GM19025 (cell line): ENCODE data around the gene MYOF.
"Not testable (repeated sequence)": the region's sequence is repeated elsewhere in the genome, so short reads cannot be mapped to it uniquely, and the experiment has no call there.

ENCODE experiments used
- ATAC-seq: cut with Tn5 transposase; IDR thresholded peaks from one replicate; pipeline ENCODE4 v1.9.1; 2021; ENCODE audit warnings: mild to moderate bottlenecking, low read depth, moderate library complexity; ENCODE audit not compliant: unreplicated experiment

Gene MYOF

DNA sequence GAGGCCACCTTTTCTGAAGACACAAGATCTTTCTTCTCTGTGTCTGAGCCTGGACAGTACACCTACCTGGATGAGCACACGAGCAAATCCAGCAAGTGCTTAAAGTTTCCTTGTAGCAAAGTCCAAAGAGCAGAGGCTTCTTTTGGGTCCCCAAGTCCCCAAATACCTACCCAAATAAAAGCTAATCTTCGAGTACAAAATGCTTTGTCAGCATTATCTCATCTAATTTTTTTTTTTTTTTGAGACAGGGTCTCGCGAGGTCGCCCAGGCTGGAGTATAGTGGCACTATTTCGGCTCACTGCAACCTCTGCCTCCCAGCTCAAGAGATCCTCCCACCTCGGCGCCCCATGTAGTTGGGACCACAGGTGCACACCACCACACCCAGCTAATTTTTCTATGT lies 24.6 kb downstream of the MYOF start:
- ATAC-seq: no peak

DNA sequence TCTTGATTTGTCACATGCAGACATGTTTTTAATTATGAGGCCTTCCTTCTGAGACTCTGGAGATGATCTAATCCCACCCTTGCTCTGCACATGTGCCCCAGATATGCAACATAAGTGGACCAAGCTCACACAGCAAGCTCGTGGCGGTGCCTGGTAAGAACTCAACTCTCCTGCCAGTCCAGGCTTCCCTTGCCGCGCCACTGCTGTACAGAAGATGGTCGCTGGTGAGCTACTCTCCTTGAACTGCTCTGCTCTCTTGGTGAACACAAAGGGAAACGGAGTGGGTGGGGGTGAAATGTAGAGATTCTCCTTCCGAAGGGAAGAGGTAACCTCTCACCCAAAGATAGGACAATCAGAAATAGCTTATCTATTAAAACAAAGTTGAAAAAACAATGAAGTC lies 25.7 kb downstream of the MYOF start:
- ATAC-seq: no peak

DNA sequence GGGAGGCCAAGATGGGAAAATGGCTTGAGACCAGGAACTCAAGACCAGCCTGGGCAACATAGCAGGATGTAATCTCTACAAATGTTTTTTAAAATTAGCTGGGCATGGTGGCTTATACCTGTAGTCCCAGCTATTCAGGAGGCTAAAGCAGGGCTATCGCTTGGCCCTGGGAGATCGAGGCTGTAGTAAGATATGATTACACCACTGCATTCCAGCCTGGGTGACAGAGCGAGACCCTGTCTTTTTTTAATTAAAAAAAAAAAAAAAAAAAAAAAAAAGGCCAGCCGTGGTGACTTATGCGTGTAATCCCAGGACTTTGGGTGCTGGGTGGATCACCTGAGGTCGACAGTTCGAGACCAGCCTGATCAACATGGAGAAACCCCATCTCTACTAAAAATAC lies 27.4 kb downstream of the MYOF start:
- no peak for ATAC-seq

- no peak for ATAC-seq
Observed at GRCh38 chr10:93454146-93454545, 28.0 kb downstream of the MYOF start.

DNA sequence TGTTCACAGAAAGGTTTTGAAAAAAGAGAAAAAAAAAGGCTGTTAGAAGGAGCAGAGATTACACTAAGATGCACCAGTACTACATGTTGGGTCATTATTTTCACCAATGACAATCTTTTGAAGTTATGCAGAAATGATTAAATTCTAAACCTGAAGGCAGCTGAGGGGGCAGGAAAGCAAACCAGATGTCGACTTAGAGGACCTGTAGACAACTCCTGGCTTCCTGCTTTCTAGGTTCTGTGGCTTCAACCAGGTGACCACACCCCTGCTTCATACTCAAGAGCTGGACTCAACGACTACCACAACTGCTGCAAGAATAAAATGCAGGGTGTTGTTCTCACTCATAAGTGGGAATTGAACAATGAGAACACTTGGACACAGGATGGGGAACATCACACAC lies 30.0 kb downstream of the MYOF start:
- no peak for ATAC-seq

DNA sequence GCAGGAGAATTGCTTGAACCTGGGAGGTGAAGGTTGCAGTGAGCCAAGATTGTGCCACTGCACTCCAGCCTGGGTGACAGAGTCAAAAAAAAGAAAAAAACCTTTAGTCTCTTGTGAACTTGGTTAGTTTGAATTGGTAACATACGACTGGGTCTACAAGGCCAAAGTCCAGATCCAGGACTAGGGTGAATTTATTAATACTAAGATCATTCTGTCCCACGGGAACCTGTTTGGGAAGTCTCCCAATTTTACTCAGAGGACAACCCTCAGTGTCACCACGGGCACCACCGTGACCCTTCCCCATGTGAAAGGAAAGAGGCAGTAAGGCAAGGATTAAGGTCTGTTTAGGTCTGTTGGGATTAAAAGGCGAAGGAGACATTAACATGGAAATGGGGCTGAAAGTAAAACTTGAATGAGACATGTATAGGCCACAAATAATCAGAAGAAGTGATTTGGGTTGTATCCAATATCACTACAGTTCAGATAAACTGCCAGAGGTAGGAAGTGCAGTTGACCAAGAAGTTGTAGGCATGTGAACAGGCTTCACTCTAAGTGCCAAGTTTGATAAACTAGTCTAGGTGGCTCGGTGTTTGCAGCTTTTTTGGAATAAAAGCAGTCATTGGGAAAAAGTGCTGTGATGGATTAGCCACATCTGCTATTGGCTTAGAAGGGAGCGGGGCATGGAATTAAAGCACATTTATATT lies 30.7 kb downstream of the MYOF start:
- no peak for ATAC-seq

DNA sequence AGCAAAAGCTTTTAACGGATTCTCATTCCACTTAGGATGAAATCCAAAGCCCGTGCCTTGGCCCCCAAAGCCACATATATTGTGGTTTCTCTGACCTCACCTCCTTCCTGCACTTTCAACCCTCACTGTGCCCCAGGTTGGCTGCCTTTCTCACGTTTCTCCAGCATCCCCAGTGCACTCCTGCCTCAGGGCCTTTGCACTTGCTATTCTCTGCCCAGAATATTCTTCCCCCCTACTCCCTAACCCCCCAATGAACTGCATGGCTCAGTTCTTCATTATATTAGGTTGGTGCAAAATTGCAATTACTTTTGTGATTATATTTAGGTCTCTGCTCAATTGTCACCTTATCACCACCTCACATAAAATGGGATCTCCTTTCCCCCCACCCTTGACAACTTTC lies 34.2 kb downstream of the MYOF start:
- ATAC-seq: no peak

GRCh38 chr10:93447019-93447418 lies 35.1 kb downstream of the MYOF start:
- ATAC-seq: no peak

- no peak for ATAC-seq
Observed at GRCh38 chr10:93445978-93446720, 36.0 kb downstream of the MYOF start.

DNA sequence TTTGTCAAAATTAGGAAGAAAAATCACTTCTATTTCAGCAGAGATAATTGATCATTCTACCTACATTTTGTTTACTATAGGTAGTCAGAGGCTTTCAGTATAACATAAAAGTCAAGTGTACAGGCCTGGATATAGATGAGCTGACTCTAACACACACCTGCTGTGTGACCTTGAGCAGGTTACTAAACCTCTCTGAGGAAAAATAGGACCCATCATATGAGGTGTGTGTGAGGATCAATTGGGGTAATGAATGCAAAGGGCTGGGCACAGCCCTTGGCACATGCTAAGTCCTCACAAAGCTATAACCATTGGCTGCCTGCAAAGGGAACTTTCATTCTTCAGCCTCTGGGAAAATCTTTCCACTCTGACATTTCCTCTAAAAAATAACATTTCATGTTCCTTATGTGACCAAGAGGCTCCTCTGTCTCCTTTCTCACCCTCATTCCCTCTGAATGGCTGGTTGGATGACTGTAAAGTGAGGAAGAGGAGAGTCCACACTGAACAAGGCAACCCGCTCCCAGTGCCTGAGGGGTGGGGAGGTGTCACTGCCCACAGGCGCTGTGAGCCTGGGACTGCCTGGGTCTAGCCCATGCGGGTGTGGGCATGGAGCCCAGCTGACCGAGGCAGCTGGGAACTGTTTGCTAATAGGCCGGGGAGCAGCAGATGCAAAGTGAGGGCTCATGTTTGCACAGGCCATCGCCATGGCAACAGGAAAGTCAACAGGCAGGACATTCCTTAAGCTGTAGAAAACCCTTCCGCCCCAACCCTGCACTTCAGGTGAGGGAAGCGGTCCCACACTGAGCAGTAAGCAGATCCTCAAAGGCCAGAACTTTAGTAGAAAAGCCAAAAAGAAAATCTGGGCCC lies 36.8 kb downstream of the MYOF start:
- ATAC-seq: no peak

DNA sequence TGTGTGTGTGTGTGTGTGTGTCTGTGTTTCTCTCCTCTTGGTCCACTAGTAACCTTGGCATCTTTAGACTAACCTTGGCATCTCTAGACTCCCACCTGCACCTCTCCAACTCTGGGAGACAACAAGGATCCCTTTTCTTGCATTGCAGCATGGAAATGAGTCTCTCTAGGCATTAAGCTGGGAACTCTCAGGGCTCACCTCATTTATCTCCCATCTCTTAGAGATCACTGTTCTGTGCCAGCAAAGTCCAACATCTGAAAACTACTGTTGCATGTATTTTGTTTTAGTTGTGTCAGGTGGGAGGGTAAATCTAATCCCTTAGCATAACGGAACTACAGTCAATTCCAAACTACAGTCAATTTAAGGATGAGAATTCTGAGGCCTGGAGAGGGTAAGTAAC lies 38.7 kb downstream of the MYOF start:
- ATAC-seq: no peak

GRCh38 chr10:93442721-93443120 lies 39.4 kb downstream of the MYOF start:
- not testable (repeated sequence) for ATAC-seq

GRCh38 chr10:93440591-93441091 lies 41.5 kb downstream of the MYOF start:
- ATAC-seq: no peak

- ATAC-seq: no peak
Observed at GRCh38 chr10:93438613-93439253, 43.4 kb downstream of the MYOF start.

DNA sequence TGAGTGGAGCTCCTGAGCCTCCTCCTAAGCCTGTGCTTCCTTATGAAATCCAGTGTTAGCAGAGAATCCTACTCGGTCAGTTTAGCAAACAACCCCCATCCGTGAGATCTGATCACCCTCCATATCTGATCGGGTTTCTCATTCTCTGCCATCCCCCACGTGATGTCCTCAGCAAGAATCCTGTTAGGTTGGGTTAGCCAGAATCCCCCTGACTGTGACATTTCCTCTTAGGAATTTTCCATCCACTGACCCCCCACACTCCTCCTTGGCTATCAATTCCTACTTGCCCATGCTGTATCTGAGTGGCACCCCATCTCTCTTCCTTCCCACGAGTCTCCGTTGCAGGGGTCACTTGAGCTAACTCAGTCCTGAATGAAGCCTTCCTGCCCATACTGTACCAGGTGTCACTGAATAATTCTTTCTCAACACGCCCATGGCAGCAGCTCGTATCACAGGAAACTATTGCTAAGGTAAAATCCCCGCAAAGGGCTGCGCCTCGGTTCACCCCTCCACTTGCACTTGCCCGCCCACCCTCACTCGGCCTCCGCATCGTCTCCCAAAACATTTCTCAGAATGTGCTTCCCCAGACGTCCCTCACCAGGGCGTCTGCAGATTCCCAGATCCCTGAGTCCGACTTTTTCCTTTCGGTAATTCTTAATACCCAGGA lies 44.1 kb downstream of the MYOF start:
- ATAC-seq: no peak

DNA sequence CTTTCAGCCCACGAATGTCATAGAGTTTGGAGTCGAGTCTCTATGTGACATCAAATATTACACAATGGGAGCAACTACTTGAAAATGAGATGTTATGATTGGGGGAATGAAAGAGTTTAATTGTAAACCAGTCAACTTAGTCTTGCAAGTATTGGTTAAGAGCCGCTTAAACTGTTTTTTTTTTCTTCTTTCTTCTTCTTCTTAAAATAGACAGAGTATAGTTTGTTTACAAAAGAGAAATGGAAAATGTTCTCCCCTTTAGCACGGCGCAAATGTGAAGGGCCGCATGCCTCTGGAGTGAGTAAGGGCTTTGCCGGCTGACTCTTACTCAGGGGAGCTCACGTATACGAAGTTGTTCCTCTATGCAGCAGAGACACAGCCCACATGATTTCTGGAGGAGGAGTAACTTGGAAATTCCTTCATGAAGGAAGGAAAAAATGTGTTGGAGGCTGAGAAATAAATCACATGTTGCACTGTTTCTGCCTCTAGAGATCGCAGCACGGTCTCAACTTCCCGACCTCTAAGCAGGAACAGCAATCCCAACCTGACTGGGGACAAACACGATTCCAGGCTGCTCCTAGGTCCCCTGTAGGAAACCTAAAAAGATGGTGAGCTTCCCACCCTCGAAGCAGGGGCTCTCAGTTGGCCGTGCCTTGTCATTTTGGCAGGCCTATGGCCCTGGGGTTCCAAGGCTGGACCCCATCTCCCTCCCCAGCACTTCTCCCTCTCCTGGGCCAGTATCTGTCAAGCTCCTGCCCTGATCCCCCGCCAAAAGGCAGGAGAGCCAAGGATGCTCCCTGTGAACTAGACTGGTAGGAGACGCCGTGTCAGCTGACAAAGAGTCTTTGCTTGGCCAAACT lies 44.8 kb downstream of the MYOF start:
- no peak for ATAC-seq

DNA sequence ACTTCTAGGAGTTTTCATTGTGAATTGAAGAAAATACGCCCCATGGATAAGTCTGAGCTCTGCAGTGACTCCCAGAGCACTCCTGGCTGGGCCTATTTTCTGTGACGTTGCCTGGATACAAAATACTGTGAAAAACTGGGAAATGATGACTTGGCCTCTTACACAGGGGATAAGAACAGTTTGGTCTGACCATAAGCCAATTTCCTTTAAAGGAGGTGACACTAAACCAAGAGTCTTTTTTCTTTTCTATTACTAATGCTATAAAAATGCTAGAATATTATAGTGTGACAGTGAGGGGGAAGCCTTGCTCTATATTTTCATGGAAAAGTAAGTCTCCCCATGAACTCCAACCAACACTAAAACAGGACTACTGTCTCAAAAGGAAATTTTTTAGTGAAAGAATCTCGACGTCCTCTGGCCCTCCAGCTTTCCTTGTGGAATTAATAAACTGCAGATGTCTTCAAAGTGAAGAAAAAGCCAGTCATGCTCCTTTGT lies 45.5 kb downstream of the MYOF start:
- ATAC-seq: no peak

- no peak for ATAC-seq
Observed at GRCh38 chr10:93435621-93436397, 46.3 kb downstream of the MYOF start.
